ENCODE data around the gene PKMYT1. TPM values are rescaled to one million over a fixed set of nuclear protein-coding genes. Genes with fewer than 3 reads are reported as not detected.

The PKMYT1 gene
- total RNA-seq, 1 donor from 2014 or later, result 6.1 TPM

DNA sequence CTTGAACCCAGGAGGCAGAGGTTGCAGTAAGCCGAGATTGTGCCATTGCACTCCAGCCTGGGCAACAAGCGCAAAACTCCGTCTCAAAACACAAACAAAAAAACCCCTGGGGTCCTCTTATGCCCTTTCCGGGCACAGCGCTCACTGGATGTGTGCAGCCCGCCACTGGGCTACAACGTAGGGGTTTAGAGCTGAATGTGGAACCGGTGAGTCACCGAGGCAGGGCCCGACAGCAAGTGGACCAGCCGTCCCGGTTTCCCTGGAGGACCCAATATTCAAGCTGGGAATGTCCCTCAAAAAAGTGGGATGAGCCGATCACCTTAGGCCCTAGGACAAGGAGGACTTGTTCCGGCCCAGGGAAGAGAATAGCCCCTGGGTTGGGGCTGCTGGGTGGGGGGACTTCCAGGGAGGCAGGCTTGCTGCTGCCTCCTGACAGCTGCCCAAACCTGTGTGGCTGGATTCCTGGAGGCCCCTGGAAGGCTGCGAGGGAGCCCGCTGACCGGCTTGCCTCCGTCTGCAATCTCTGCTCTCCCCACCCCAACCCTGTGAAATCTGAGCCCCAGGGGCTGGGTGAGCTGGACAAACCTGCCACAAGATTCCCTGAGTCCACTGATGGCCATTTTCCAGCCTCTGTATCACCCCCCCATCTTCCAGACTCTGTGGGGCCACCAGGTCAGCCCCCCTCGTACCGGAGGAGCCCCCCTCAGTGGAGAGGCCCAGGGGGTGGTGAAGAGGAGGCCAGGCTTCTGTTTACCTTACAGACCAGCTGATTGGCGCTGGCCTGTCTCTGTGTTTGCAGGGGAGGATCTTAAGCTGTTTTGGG is 29.5 kb upstream of the PKMYT1 start:
- no peak for DNase-seq (ENCODE audit: low read depth)
- H3K4me3 ChIP-seq (ENCODE audit: low read depth, low read length), result no peak overlapping the region
- no peaks in the 10 kb centered on the region for H3K36me3 ChIP-seq (ENCODE audit: control insufficient read depth, insufficient read depth, low read length)
- H3K27me3 ChIP-seq (ENCODE audit: control insufficient read depth, insufficient read depth, low read length), result peaks cover 14% of the 10 kb centered on the region
- TF ChIP-seq, protein P1, sequence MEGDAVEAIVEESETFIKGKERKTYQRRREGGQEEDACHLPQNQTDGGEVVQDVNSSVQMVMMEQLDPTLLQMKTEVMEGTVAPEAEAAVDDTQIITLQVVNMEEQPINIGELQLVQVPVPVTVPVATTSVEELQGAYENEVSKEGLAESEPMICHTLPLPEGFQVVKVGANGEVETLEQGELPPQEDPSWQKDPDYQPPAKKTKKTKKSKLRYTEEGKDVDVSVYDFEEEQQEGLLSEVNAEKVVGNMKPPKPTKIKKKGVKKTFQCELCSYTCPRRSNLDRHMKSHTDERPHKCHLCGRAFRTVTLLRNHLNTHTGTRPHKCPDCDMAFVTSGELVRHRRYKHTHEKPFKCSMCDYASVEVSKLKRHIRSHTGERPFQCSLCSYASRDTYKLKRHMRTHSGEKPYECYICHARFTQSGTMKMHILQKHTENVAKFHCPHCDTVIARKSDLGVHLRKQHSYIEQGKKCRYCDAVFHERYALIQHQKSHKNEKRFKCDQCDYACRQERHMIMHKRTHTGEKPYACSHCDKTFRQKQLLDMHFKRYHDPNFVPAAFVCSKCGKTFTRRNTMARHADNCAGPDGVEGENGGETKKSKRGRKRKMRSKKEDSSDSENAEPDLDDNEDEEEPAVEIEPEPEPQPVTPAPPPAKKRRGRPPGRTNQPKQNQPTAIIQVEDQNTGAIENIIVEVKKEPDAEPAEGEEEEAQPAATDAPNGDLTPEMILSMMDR (IDR thresholded peaks at IDR 0.05; ENCODE audit: insufficient read depth, low read length, poor library complexity, severe bottlenecking), result no peak

DNA sequence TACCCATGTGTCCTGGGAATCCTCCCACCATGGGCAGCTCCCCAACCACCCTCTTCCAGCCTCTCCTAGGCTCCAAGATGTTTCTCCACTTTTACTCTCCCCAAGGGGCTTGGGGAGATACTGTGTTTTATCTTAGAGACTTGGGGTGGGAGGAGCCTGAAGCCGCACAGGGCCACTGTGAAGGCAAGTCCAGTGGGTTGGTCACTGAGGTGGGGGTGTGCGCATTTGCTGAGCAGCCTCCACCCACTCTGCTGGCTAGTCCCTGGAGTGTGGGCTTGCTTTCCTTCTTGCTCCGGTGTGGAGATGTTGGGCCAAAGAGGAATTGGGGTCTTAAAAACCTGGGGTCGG is 28.4 kb upstream of the PKMYT1 start:
- H3K36me3 ChIP-seq (ENCODE audit: control insufficient read depth, insufficient read depth, low read length), result no peaks in the 10 kb centered on the region
- no peak for DNase-seq (ENCODE audit: low read depth)
- no peak overlapping the region for H3K4me3 ChIP-seq (ENCODE audit: low read depth, low read length)
- TF ChIP-seq, protein P1 (IDR thresholded peaks at IDR 0.05; ENCODE audit: insufficient read depth, low read length, poor library complexity, severe bottlenecking), result no peak
- H3K27me3 ChIP-seq (ENCODE audit: control insufficient read depth, insufficient read depth, low read length), result peaks cover 15% of the 10 kb centered on the region

DNA sequence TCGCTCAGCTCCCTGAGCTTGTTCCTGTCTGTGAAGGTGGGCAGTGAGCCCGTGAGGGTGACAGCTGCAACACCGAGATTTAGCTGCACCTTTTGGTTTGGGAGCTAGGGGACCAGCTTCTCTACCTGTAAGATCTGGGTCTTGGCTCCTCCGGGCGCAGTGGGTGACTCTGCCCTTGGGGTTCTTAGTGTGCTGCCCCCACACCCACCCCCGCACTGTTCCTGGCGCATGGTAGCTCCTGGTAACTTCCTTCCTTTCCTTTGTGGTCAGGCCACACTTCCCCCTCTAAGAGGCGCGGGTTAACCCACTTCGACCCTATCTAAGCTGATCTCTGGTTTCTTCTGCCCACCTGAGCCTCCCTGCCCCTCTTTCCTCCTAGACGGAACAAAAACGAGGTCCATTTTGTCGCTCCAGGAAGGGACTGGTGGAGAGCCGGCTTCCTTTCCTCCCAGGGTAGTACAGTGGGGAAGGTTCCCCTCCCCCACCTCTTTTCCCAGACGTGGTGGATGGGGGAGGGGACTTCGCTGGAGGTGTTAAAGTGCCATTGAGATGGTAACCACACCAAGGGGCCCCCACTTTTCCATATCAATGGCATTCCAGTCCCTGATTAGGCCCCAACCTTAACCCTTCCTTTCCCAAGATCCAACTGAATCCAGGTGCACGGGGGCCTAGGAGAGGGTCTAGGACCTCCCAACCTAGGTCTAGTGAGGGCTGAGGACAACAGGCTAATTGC is 27.9 kb upstream of the PKMYT1 start:
- Histone ChIP-seq H3K27me3 (ENCODE audit: control insufficient read depth, insufficient read depth, low read length) (peaks cover 15% of the 10 kb centered on the region), H3K36me3 (ENCODE audit: control insufficient read depth, insufficient read depth, low read length) (no peaks in the 10 kb centered on the region), H3K4me3 (ENCODE audit: low read depth, low read length) (no peak overlapping the region)
- TF ChIP-seq, protein P1 (IDR thresholded peaks at IDR 0.05; ENCODE audit: insufficient read depth, low read length, poor library complexity, severe bottlenecking), result no peak
- DNase-seq (ENCODE audit: low read depth), result no peak

DNA sequence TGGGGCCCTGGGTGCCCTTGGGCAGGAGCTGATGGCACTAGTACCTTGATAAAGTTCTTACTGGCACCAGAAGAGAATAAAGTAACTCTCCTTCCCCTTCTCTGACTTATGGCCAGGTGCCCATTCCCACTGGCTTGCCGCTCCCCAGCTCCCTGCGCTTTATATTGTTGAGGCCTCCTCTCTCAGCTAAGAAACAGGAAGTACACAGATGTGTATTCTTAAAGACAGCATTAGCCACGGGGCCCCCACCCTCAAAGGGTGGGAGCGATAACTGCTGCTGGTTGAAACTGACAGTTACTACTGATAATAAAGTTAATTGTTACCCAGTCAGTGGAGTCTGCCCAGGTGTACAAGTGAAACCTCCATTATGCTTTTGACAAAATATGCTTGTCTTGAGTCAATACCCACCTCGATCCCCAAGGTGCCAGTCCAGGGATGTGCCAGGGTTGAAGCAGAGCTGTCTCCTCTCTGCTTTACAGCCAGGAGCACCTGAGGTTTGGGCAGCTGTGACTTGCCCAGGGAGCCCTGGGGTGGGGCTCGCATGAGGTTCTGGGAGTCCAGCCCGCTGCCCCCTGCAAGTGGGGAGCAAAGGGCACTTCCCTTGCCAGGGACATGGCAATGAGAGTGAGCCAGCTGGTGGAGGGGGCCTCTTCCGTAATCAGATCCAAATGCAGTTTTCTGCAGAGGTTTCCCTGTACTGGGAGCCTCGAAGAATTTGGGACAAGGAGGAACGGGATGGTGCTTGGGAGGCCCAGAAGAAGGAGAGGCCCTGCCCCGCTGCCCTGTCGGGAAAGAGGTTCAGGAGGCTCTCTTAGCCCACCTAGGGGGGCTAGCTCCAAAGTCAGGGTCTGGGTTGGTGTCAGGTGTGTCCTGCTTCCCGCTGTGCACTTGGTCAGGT is 27.1 kb upstream of the PKMYT1 start:
- Histone ChIP-seq H3K27me3 (ENCODE audit: control insufficient read depth, insufficient read depth, low read length) (peaks cover 10% of the 10 kb centered on the region), H3K36me3 (ENCODE audit: control insufficient read depth, insufficient read depth, low read length) (no peaks in the 10 kb centered on the region), H3K4me3 (ENCODE audit: low read depth, low read length) (no peak overlapping the region)
- TF ChIP-seq, protein P1 (IDR thresholded peaks at IDR 0.05; ENCODE audit: insufficient read depth, low read length, poor library complexity, severe bottlenecking), result no peak
- no peak for DNase-seq (ENCODE audit: low read depth)

DNA sequence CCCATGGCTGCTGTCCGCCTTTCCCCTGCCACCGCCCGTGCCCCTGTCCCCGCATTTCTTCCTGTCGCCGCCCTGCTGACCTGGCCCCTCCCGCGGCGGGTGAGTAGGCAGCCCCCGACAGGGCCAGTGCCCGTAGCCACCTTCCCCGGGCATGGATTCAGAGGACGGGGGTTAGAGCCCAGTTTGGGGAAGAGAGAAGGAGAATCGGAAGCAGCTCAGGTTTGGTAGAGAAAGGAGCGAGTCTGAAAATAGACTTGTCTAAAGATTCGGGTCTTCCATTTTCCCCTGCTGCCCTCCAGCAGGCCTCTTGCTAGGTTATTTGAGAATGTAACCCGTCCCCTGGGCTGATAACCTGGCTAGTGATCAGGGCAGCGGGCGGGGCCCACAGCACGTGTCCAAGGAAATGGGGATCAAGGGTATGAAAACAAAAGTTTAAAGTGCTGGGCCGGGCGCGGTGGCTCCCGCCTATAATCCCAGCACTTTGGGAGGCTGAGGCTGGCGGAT is 24.6 kb upstream of the PKMYT1 start:
- Histone ChIP-seq H3K4me3 (ENCODE audit: low read depth, low read length) (peak overlapping the region; percentile 21), H3K36me3 (ENCODE audit: control insufficient read depth, insufficient read depth, low read length) (no peaks in the 10 kb centered on the region), H3K27me3 (ENCODE audit: control insufficient read depth, insufficient read depth, low read length) (peaks cover 4% of the 10 kb centered on the region)
- TF ChIP-seq, protein P1 (IDR thresholded peaks at IDR 0.05; ENCODE audit: insufficient read depth, low read length, poor library complexity, severe bottlenecking), result no peak
- DNase-seq (ENCODE audit: low read depth), result no peak
